ENCODE results near the gene ODF2. TPM values are rescaled to one million over a fixed set of nuclear protein-coding genes. Genes with fewer than 3 reads are reported as not detected.
"Not testable (repeated sequence)": the region's sequence is repeated elsewhere in the genome, so short reads cannot be mapped to it uniquely, and the experiment has no call there.

ODF2 gene
- total RNA-seq, 1 donor from 2014 or later, result 40.5 TPM

DNA sequence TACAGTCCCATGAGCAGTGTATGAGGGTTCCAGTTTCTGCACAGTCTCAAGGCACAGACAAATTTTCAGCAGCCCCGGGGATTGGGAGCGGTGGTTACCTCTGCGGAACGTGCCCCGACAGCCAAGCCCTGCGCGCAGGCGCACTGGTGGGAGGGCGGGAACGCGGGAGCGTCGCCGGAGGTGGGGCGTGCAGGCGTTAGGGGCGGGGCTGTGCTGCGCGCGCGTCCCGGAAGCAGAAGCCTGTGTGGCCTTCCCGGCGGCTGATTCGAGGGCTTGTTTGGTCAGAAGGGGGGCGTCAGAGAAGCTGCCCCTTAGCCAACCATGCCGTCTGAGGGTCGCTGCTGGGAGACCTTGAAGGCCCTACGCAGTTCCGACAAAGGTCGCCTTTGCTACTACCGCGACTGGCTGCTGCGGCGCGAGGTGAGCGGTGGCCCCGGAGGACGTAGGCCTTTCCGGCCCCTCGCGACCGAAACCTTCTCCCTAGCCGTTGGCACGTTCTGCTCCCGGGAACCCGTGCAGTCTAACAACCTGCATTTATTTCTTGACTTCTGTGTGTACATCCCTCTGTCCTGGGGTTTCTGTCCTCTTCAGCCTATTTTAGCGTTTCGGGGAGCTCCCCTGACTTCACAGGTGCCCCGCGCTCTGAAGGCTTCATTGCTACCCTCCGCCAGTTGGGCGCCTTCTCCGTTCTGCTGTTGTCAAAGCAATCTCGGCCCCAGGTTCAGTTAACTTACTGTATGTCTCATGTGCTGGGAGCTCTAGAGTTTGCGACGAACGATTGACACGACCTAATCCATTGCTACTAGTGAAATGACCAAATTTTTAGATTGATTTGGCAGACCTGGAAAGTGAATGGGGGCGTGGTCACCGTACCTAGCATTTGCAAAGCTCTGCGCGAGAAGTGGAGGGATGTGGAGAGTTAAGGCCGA is 48.9 kb downstream of the ODF2 start, which contains the start of gene GLE1:
GLE1 (plus strand) TSS at position 235 of the 929 bp plus-strand sequence; CDS start at position 322, 87 bp downstream.
- H3K9me3 Mint-ChIP-seq (ENCODE audit: unreplicated experiment), result no peaks in the 10 kb centered on the region
- H3K4me3 Mint-ChIP-seq (ENCODE audit: unreplicated experiment), result peak within 1 kb of the TSS; percentile 99
- DNase-seq (ENCODE audit: extremely low spot score, unreplicated experiment), result peak; percentile 98
- H3K4me1 Mint-ChIP-seq (ENCODE audit: unreplicated experiment), result peaks cover 22% of the 10 kb centered on the region
- H3K27ac Mint-ChIP-seq (ENCODE audit: unreplicated experiment), result peak within 1 kb of the TSS; percentile 91
- no peaks in the 10 kb centered on the region for H3K27me3 Mint-ChIP-seq (ENCODE audit: unreplicated experiment)
- TF ChIP-seq, protein P1, sequence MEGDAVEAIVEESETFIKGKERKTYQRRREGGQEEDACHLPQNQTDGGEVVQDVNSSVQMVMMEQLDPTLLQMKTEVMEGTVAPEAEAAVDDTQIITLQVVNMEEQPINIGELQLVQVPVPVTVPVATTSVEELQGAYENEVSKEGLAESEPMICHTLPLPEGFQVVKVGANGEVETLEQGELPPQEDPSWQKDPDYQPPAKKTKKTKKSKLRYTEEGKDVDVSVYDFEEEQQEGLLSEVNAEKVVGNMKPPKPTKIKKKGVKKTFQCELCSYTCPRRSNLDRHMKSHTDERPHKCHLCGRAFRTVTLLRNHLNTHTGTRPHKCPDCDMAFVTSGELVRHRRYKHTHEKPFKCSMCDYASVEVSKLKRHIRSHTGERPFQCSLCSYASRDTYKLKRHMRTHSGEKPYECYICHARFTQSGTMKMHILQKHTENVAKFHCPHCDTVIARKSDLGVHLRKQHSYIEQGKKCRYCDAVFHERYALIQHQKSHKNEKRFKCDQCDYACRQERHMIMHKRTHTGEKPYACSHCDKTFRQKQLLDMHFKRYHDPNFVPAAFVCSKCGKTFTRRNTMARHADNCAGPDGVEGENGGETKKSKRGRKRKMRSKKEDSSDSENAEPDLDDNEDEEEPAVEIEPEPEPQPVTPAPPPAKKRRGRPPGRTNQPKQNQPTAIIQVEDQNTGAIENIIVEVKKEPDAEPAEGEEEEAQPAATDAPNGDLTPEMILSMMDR (IDR thresholded peaks at IDR 0.05), result no peak
- H3K36me3 Mint-ChIP-seq (ENCODE audit: unreplicated experiment), result peaks cover 15% of the 10 kb centered on the region

DNA sequence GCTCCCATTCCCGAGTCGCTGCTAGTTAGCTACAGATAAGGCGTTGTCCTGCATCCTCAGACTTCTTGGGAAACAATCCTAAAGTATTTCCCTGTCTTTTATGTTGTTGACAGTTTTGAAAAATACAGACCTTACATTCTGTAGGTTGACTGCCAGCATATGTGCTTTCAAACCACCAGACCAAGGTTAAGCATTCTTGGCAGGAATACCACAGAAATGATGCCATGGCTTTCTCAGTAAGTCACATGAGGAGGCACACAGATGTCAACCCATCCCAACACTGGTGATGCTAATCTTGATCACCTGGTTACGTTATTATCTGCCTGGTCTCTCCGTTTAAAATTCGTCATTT is 49.6 kb downstream of the ODF2 start:
- Mint-ChIP-seq H3K36me3 (ENCODE audit: unreplicated experiment) (peaks cover 9% of the 10 kb centered on the region), H3K9me3 (ENCODE audit: unreplicated experiment) (no peaks in the 10 kb centered on the region), H3K4me3 (ENCODE audit: unreplicated experiment) (peak overlapping the region; percentile 99), H3K27me3 (ENCODE audit: unreplicated experiment) (no peaks in the 10 kb centered on the region), H3K27ac (ENCODE audit: unreplicated experiment) (peak overlapping the region; percentile 91), H3K4me1 (ENCODE audit: unreplicated experiment) (peaks cover 21% of the 10 kb centered on the region)
- TF ChIP-seq, protein P1 (IDR thresholded peaks at IDR 0.05), result no peak
- no peak for DNase-seq (ENCODE audit: extremely low spot score, unreplicated experiment)

DNA sequence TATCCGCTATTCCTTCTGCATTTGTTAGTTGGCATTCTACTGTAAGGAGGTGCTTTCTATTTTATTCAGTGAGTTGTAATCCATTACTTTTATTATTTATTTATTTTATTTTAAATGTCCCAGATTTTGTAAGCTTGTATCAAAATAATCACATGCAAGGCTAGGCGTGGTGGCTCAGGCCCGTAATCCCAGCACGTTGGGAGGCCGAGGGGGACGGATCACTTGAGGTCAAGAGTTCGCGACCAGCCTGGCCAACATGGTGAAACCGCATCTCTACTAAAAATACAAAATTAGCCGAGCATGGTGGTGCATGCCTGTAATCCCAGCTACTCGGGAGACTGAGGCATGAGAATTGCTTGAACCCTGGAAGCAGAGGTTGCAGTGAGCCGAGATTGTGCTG is 50.1 kb downstream of the ODF2 start:
- H3K27me3 Mint-ChIP-seq (ENCODE audit: unreplicated experiment); H3K9me3 Mint-ChIP-seq (ENCODE audit: unreplicated experiment); DNase-seq (ENCODE audit: extremely low spot score, unreplicated experiment); H3K36me3 Mint-ChIP-seq (ENCODE audit: unreplicated experiment); H3K27ac Mint-ChIP-seq (ENCODE audit: unreplicated experiment): not testable (repeated sequence)
- H3K4me3 Mint-ChIP-seq (ENCODE audit: unreplicated experiment), result peak overlapping the region; percentile 99
- H3K4me1 Mint-ChIP-seq (ENCODE audit: unreplicated experiment), result peaks cover 17% of the 10 kb centered on the region

DNA sequence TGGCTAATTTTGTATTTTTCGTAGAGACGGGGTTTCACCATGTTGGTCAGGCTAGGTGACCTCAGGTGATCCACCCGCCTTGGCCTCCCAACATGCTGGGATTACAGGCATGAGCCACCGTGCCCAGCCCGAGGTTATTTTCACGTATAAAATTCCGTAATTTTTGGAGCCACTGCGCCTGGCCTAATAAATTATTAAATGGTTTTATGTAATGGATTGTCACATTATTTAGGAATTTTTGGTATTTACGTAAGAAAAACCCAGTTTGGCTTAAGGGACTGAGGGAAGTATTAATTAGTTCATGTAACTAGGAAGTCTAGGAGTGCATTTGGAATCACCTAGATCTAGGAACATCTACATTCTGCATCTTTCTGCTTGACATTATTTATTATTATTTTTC is 57.0 kb downstream of the ODF2 start:
- H3K27me3 Mint-ChIP-seq (ENCODE audit: unreplicated experiment), result no peaks in the 10 kb centered on the region
- TF ChIP-seq, protein P1 (IDR thresholded peaks at IDR 0.05), result no peak
- H3K4me1 Mint-ChIP-seq (ENCODE audit: unreplicated experiment), result no peaks in the 10 kb centered on the region
- no peak for DNase-seq (ENCODE audit: extremely low spot score, unreplicated experiment)
- H3K36me3 Mint-ChIP-seq (ENCODE audit: unreplicated experiment), result peaks cover 30% of the 10 kb centered on the region
- no peak overlapping the region for H3K27ac Mint-ChIP-seq (ENCODE audit: unreplicated experiment)
- no peaks in the 10 kb centered on the region for H3K9me3 Mint-ChIP-seq (ENCODE audit: unreplicated experiment)
- no peak overlapping the region for H3K4me3 Mint-ChIP-seq (ENCODE audit: unreplicated experiment)

DNA sequence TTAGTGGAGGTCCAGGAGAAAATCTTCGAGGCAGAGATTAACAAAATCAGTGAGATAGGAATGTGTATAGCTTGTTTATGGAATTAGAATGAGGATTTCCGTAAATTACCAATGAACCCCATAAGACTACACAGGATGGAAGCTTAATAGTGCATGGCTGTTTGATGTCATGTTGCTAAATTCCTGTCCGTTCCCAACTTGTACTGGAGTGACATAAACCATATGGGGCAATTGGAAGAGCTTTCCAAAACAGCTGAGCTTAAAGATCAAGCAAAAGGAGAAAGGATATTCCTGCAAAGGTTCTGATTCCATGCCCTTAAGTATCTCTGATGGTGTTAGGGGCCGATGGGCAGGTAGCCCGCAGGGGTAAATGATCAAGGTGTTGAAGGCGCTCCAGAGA is 66.2 kb downstream of the ODF2 start:
- Mint-ChIP-seq H3K4me3 (ENCODE audit: unreplicated experiment) (no peak overlapping the region), H3K27me3 (ENCODE audit: unreplicated experiment) (no peaks in the 10 kb centered on the region), H3K36me3 (ENCODE audit: unreplicated experiment) (peaks cover 25% of the 10 kb centered on the region), H3K9me3 (ENCODE audit: unreplicated experiment) (no peaks in the 10 kb centered on the region), H3K27ac (ENCODE audit: unreplicated experiment) (no peak overlapping the region), H3K4me1 (ENCODE audit: unreplicated experiment) (peaks cover 16% of the 10 kb centered on the region)
- DNase-seq (ENCODE audit: extremely low spot score, unreplicated experiment), result no peak
- TF ChIP-seq, protein P1 (IDR thresholded peaks at IDR 0.05), result no peak
